Activated CD8-positive, alpha-beta memory T cell treated with anti-CD3 and anti-CD28 coated beads, Interleukin-2, amount 50 U/mL, for 48 hours (primary cell): ENCODE results near the gene TOR4A.
"Not testable (repeated sequence)": the region's sequence is repeated elsewhere in the genome, so short reads cannot be mapped to it uniquely, and the experiment has no call there.

Experiments used
- DNase-seq: peaks from one replicate; pipeline ENCODE4 v3.0.0-alpha.2; 2020

TOR4A gene

GRCh38 chr9:137239541-137240200 lies 37.9 kb upstream of the TOR4A start:
- DNase-seq, result not testable (repeated sequence)

GRCh38 chr9:137240318-137240840 lies 37.1 kb upstream of the TOR4A start:
- DNase-seq, result no peak

- DNase-seq, result peak; percentile 97
Measured at GRCh38 chr9:137240841-137241489, 36.6 kb upstream of the TOR4A start, which contains the start of gene TUBB4B. TUBB4B (plus strand) TSS chr9:137241287; CDS start chr9:137241361, 74 bp downstream.

- DNase-seq, result peak; percentile 85
Measured at GRCh38 chr9:137241490-137242268, 35.8 kb upstream of the TOR4A start.

- no peak for DNase-seq
Measured at GRCh38 chr9:137242269-137243203, 35.0 kb upstream of the TOR4A start.

- DNase-seq, result not testable (repeated sequence)
Measured at GRCh38 chr9:137243266-137243625, 34.3 kb upstream of the TOR4A start.

GRCh38 chr9:137243626-137244485 lies 33.7 kb upstream of the TOR4A start:
- DNase-seq, result peak; percentile 77

- no peak for DNase-seq
Measured at GRCh38 chr9:137244486-137245449, 32.8 kb upstream of the TOR4A start.

GRCh38 chr9:137245450-137246421 lies 31.8 kb upstream of the TOR4A start:
- no peak for DNase-seq

GRCh38 chr9:137247135-137247915 lies 30.2 kb upstream of the TOR4A start:
- DNase-seq, result no peak

- DNase-seq, result no peak
Measured at GRCh38 chr9:137247916-137248175, 29.7 kb upstream of the TOR4A start.

- no peak for DNase-seq
Measured at GRCh38 chr9:137250329-137251193, 27.0 kb upstream of the TOR4A start.

GRCh38 chr9:137251194-137251461 lies 26.4 kb upstream of the TOR4A start, which contains the start of gene STPG3:
STPG3 (plus strand) TSS chr9:137251286; CDS start chr9:137251287, 1 bp downstream.
- DNase-seq, result no peak

- no peak for DNase-seq
Measured at GRCh38 chr9:137251490-137252268, 25.8 kb upstream of the TOR4A start.

GRCh38 chr9:137252555-137253506 lies 24.7 kb upstream of the TOR4A start:
- DNase-seq, result no peak
